Stimulated activated effector memory CD8-positive, alpha-beta T cell treated with anti-CD3 and anti-CD28 coated beads, Interleukin-12 subunit alpha, Interleukin-12 subunit beta, amount 100 ng/mL, for 72 hours (primary cell): ENCODE measurements around the gene INSR.

Experiments
- ATAC-seq: fragments of 150-1000 bp; cut with Tn5 transposase; 2 replicates; pipeline ENCODE4 v1.10.0; 2021
- DNase-seq, 2 donors: peaks; one replicate each; pipeline ENCODE4 v3.0.0; 2021 to 2022; ENCODE audit warnings: low spot score in 2 of 2
- H3K27ac Mint-ChIP-seq: one replicate; pipeline ENCODE4 v1.8.0; 2022; ENCODE audit warnings: mild to moderate bottlenecking, mixed read lengths
- H3K36me3 Mint-ChIP-seq: one replicate; pipeline ENCODE4 v1.8.0; 2022; ENCODE audit warnings: mild to moderate bottlenecking, mixed read lengths
- H3K4me1 Mint-ChIP-seq: one replicate; pipeline ENCODE4 v1.8.0; 2022; ENCODE audit warnings: mixed read lengths
- H3K4me3 Mint-ChIP-seq: one replicate; pipeline ENCODE4 v1.8.0; 2022; ENCODE audit warnings: mild to moderate bottlenecking, mixed read lengths
- H3K9me3 Mint-ChIP-seq: one replicate; pipeline ENCODE4 v1.8.0; 2022; ENCODE audit warnings: mixed read lengths

Gene INSR

GRCh38 chr19:7293762-7294557 is at the start of gene INSR:
TSS of gene INSR (minus strand) at chr19:7294414. CDS start at chr19:7293891, 523 bp downstream.
- ATAC-seq (peak; percentile 82), DNase-seq (peak; percentile 6 to 72)
- Mint-ChIP-seq H3K4me3 (peak within 1 kb of the TSS; percentile 65), H3K9me3 (no peaks in the 10 kb centered on the region), H3K4me1 (peaks cover 8% of the 10 kb centered on the region), H3K27ac (no peak within 1 kb of the TSS), H3K36me3 (no peaks in the 10 kb centered on the region)

GRCh38 chr19:7342143-7342542 is 47.9 kb upstream of the INSR start:
- no peak for ATAC-seq

GRCh38 chr19:7340959-7341837 is 47.0 kb upstream of the INSR start:
- Mint-ChIP-seq H3K4me1 (peaks cover 56% of the 10 kb centered on the region), H3K4me3 (peak overlapping the region; percentile 35), H3K9me3 (no peaks in the 10 kb centered on the region), H3K27ac (peak overlapping the region; percentile 63), H3K36me3 (no peaks in the 10 kb centered on the region)
- DNase-seq (peak; percentile 86 to 93), ATAC-seq (peak; percentile 6)

More at GRCh38 chr19:7342143-7342542, 47.9 kb upstream of the INSR start:
- Mint-ChIP-seq H3K9me3 (no peaks in the 10 kb centered on the region), H3K4me3 (no peak overlapping the region), H3K27ac (no peak overlapping the region), H3K4me1 (peaks cover 57% of the 10 kb centered on the region), H3K36me3 (no peaks in the 10 kb centered on the region)
- DNase-seq, result no peak

GRCh38 chr19:7337380-7338194 is 43.4 kb upstream of the INSR start:
- peak; percentile 88 for ATAC-seq
- peak in 1 of 2 donors; percentile 59 for DNase-seq
- Mint-ChIP-seq H3K9me3 (no peaks in the 10 kb centered on the region), H3K27ac (peak overlapping the region; percentile 52), H3K4me1 (peaks cover 34% of the 10 kb centered on the region), H3K36me3 (no peaks in the 10 kb centered on the region), H3K4me3 (peak overlapping the region; percentile 42)

GRCh38 chr19:7336321-7336973 is 42.2 kb upstream of the INSR start:
- Mint-ChIP-seq H3K27ac (no peak overlapping the region), H3K4me3 (peak overlapping the region; percentile 42), H3K36me3 (no peaks in the 10 kb centered on the region), H3K9me3 (no peaks in the 10 kb centered on the region), H3K4me1 (peaks cover 29% of the 10 kb centered on the region)
- ATAC-seq (no peak), DNase-seq (no peak)

- peaks cover 20% of the 10 kb centered on the region for H3K4me1 Mint-ChIP-seq
- no peaks in the 10 kb centered on the region for H3K36me3 Mint-ChIP-seq
- H3K4me3 Mint-ChIP-seq, result no peak overlapping the region
- ATAC-seq, result no peak
- no peaks in the 10 kb centered on the region for H3K9me3 Mint-ChIP-seq
- H3K27ac Mint-ChIP-seq, result no peak overlapping the region
- DNase-seq, result no peak
Measured at GRCh38 chr19:7333198-7334118, 39.2 kb upstream of the INSR start.

GRCh38 chr19:7331446-7331845 is 37.2 kb upstream of the INSR start:
- DNase-seq (no peak), ATAC-seq (no peak)
- Mint-ChIP-seq H3K9me3 (no peaks in the 10 kb centered on the region), H3K4me1 (peaks cover under 1% of the 10 kb centered on the region), H3K36me3 (no peaks in the 10 kb centered on the region), H3K27ac (no peak overlapping the region), H3K4me3 (no peak overlapping the region)

- Mint-ChIP-seq H3K9me3 (peaks cover 5% of the 10 kb centered on the region), H3K4me1 (no peaks in the 10 kb centered on the region), H3K27ac (no peak overlapping the region), H3K4me3 (no peak overlapping the region), H3K36me3 (no peaks in the 10 kb centered on the region)
- ATAC-seq, result no peak
- DNase-seq, result no peak
Measured at GRCh38 chr19:7328647-7329046, 34.4 kb upstream of the INSR start.

- H3K4me3 Mint-ChIP-seq, result no peak overlapping the region
- DNase-seq (no peak), ATAC-seq (no peak)
- H3K4me1 Mint-ChIP-seq, result no peaks in the 10 kb centered on the region
- H3K9me3 Mint-ChIP-seq, result peaks cover 5% of the 10 kb centered on the region
- H3K27ac Mint-ChIP-seq, result no peak overlapping the region
- no peaks in the 10 kb centered on the region for H3K36me3 Mint-ChIP-seq
Measured at GRCh38 chr19:7327802-7328201, 33.6 kb upstream of the INSR start.

GRCh38 chr19:7326105-7326877 is 32.1 kb upstream of the INSR start:
- no peaks in the 10 kb centered on the region for H3K4me1 Mint-ChIP-seq
- peak; percentile 26 to 69 for DNase-seq

GRCh38 chr19:7318176-7318575 is 24.0 kb upstream of the INSR start:
- ATAC-seq (no peak), DNase-seq (no peak)
- Mint-ChIP-seq H3K9me3 (peaks cover 4% of the 10 kb centered on the region), H3K4me3 (no peak overlapping the region), H3K4me1 (no peaks in the 10 kb centered on the region), H3K27ac (no peak overlapping the region), H3K36me3 (no peaks in the 10 kb centered on the region)

More at GRCh38 chr19:7326105-7326877, 32.1 kb upstream of the INSR start:
- no peaks in the 10 kb centered on the region for H3K36me3 Mint-ChIP-seq
- no peak overlapping the region for H3K27ac Mint-ChIP-seq
- H3K4me3 Mint-ChIP-seq, result no peak overlapping the region
- peaks cover 5% of the 10 kb centered on the region for H3K9me3 Mint-ChIP-seq
- ATAC-seq, result no peak

- Mint-ChIP-seq H3K4me3 (no peak overlapping the region), H3K4me1 (no peaks in the 10 kb centered on the region)
- no peak for ATAC-seq
Measured at GRCh38 chr19:7312816-7313215, 18.6 kb upstream of the INSR start.

GRCh38 chr19:7311911-7312310 is 17.7 kb upstream of the INSR start:
- ATAC-seq, result no peak
- no peak overlapping the region for H3K4me3 Mint-ChIP-seq
- H3K27ac Mint-ChIP-seq, result no peak overlapping the region

More at GRCh38 chr19:7312816-7313215, 18.6 kb upstream of the INSR start:
- H3K36me3 Mint-ChIP-seq, result no peaks in the 10 kb centered on the region
- no peaks in the 10 kb centered on the region for H3K9me3 Mint-ChIP-seq
- no peak for DNase-seq
- H3K27ac Mint-ChIP-seq, result no peak overlapping the region

More at GRCh38 chr19:7311911-7312310, 17.7 kb upstream of the INSR start:
- H3K4me1 Mint-ChIP-seq, result no peaks in the 10 kb centered on the region
- H3K9me3 Mint-ChIP-seq, result no peaks in the 10 kb centered on the region
- no peak for DNase-seq
- no peaks in the 10 kb centered on the region for H3K36me3 Mint-ChIP-seq
